Measurements from ENCODE around the gene PANX3. TPM values are rescaled to one million over a fixed set of nuclear protein-coding genes. Genes with fewer than 3 reads are reported as not detected.

Gene PANX3
- total RNA-seq, 1 donor from 2014 or later, result not detected

GRCh38 chr11:124586238-124586860, 24.9 kb upstream of the PANX3 start:
- DNase-seq, result peak; percentile 62
- Mint-ChIP-seq H3K4me3 (ENCODE audit: unreplicated experiment) (no peak overlapping the region), H3K36me3 (ENCODE audit: unreplicated experiment) (no peaks in the 10 kb centered on the region), H3K4me1 (ENCODE audit: low read depth, unreplicated experiment) (no peaks in the 10 kb centered on the region), H3K9me3 (ENCODE audit: unreplicated experiment) (no peaks in the 10 kb centered on the region), H3K27ac (ENCODE audit: unreplicated experiment) (no peak overlapping the region), H3K27me3 (ENCODE audit: unreplicated experiment) (no peaks in the 10 kb centered on the region)
- TF ChIP-seq CTCF (IDR thresholded peaks at IDR 0.05; ENCODE audit: partially characterized antibody, unreplicated experiment), result peak; percentile 74

GRCh38 chr11:124591430-124591829, 19.8 kb upstream of the PANX3 start:
- no peaks in the 10 kb centered on the region for H3K27me3 Mint-ChIP-seq (ENCODE audit: unreplicated experiment)
- no peak for DNase-seq
- TF ChIP-seq CTCF (IDR thresholded peaks at IDR 0.05; ENCODE audit: partially characterized antibody, unreplicated experiment), result no peak

GRCh38 chr11:124592627-124593026, 18.6 kb upstream of the PANX3 start:
- Mint-ChIP-seq H3K4me1 (ENCODE audit: low read depth, unreplicated experiment) (no peaks in the 10 kb centered on the region), H3K9me3 (ENCODE audit: unreplicated experiment) (no peaks in the 10 kb centered on the region), H3K27ac (ENCODE audit: unreplicated experiment) (no peak overlapping the region), H3K27me3 (ENCODE audit: unreplicated experiment) (no peaks in the 10 kb centered on the region), H3K36me3 (ENCODE audit: unreplicated experiment) (no peaks in the 10 kb centered on the region), H3K4me3 (ENCODE audit: unreplicated experiment) (no peak overlapping the region)
- no peak for DNase-seq
- TF ChIP-seq CTCF (IDR thresholded peaks at IDR 0.05; ENCODE audit: partially characterized antibody, unreplicated experiment), result no peak

More at GRCh38 chr11:124591430-124591829, 19.8 kb upstream of the PANX3 start:
- H3K9me3 Mint-ChIP-seq (ENCODE audit: unreplicated experiment), result no peaks in the 10 kb centered on the region
- H3K4me1 Mint-ChIP-seq (ENCODE audit: low read depth, unreplicated experiment), result no peaks in the 10 kb centered on the region
- no peak overlapping the region for H3K4me3 Mint-ChIP-seq (ENCODE audit: unreplicated experiment)
- no peak overlapping the region for H3K27ac Mint-ChIP-seq (ENCODE audit: unreplicated experiment)
- H3K36me3 Mint-ChIP-seq (ENCODE audit: unreplicated experiment), result no peaks in the 10 kb centered on the region

- no peak for DNase-seq
Measured at GRCh38 chr11:124595302-124595701, 15.9 kb upstream of the PANX3 start.

More at GRCh38 chr11:124595302-124595701, 15.9 kb upstream of the PANX3 start:
- Mint-ChIP-seq H3K27me3 (ENCODE audit: unreplicated experiment) (no peaks in the 10 kb centered on the region), H3K4me3 (ENCODE audit: unreplicated experiment) (no peak overlapping the region), H3K9me3 (ENCODE audit: unreplicated experiment) (no peaks in the 10 kb centered on the region), H3K36me3 (ENCODE audit: unreplicated experiment) (no peaks in the 10 kb centered on the region), H3K27ac (ENCODE audit: unreplicated experiment) (no peak overlapping the region), H3K4me1 (ENCODE audit: low read depth, unreplicated experiment) (no peaks in the 10 kb centered on the region)
- TF ChIP-seq CTCF (IDR thresholded peaks at IDR 0.05; ENCODE audit: partially characterized antibody, unreplicated experiment), result no peak
